Naive B cell (primary cell): ENCODE measurements around the gene WNT9A. TPM values are rescaled to one million over a fixed set of nuclear protein-coding genes. Genes with fewer than 3 reads are reported as not detected.

Experiments used
- ATAC-seq, 2 donors: fragments of 150-1000 bp; cut with Tn5 transposase; 2 replicates each; pipeline ENCODE4 v1.10.0; 2021; ENCODE audit warnings: low read depth in 2 of 2, mild to moderate bottlenecking in 2 of 2, moderate library complexity in 2 of 2
- DNase-seq: peaks from one replicate; pipeline ENCODE4 v3.0.0; 2022
- H3K27ac Mint-ChIP-seq, 6 donors: one replicate each; pipeline ENCODE4 v1.8.0; 2020 to 2022; ENCODE audit warnings: mild to moderate bottlenecking in 6 of 6, mixed read lengths in 6 of 6, moderate library complexity in 5 of 6, inconsistent platforms in 2 of 6
- H3K27me3 Mint-ChIP-seq, 3 donors: one replicate each; pipeline ENCODE4 v1.8.0; 2021 to 2022; ENCODE audit warnings: mixed read lengths in 3 of 3, mild to moderate bottlenecking in 1 of 3
- H3K36me3 Mint-ChIP-seq, 2 donors: one replicate each; pipeline ENCODE4 v1.8.0; 2020 to 2022; ENCODE audit warnings: mixed read lengths in 2 of 2, inconsistent platforms in 1 of 2, mild to moderate bottlenecking in 1 of 2
- H3K4me1 Mint-ChIP-seq, 3 donors: one replicate each; pipeline ENCODE4 v1.8.0; 2020 to 2022; ENCODE audit warnings: mixed read lengths in 3 of 3, inconsistent platforms in 1 of 3, mild to moderate bottlenecking in 1 of 3, moderate library complexity in 1 of 3
- H3K4me3 Mint-ChIP-seq, 8 donors: one replicate each; pipeline ENCODE4 v1.8.0; 2020 to 2022; ENCODE audit warnings: mild to moderate bottlenecking in 8 of 8, mixed read lengths in 8 of 8, moderate library complexity in 8 of 8, inconsistent platforms in 2 of 8
- H3K9me3 Mint-ChIP-seq, 7 donors: one replicate each; pipeline ENCODE4 v1.8.0; 2020 to 2022; ENCODE audit warnings: mixed read lengths in 7 of 7, mild to moderate bottlenecking in 5 of 7, inconsistent platforms in 2 of 7, moderate library complexity in 1 of 7
- polyA plus RNA-seq, 6 donors: library from polyadenylated mRNA; unstranded; fragments of 300-500 nt; fragmentation: Illumina TruSeq; gene quantifications; one replicate each; pipeline ENCODE4 v1.2.3, GENCODE V29; 2021; ENCODE audit warnings: low read depth in 6 of 6

WNT9A gene
- polyA plus RNA-seq, 6 donors from 2014 or later, result not detected

DNA sequence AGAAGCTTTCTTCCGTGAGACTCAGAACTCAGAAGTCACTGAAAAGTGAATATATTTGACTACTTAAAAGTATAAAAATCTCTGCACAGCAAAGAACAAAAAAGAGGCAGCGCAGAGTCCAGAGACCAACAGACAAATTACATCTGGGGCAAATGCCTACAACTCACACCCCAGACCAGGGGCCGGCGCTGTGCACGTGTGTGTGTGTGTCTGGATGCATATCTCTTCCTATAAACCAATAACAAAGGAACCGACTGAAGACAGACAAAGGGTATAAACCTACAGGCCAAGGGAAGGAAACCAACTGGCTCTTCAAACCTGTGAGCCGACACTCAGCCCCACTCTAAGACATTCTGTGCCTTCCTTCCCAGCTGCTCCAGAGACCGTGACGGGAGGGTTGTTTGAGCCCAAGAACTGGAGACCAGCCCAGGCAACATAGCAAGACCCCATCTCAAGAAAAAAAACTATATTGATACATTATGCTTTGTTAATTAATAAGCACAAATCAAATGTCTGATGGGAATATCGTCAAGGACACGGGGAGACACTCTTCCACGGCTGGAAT lies 18.8 kb downstream of the WNT9A start:
- no peak overlapping the region for H3K27ac Mint-ChIP-seq
- ATAC-seq (no peak), DNase-seq (no peak)
- peaks cover 0 to 6% (median 0%) of the 10 kb centered on the region in 3 donors for H3K27me3 Mint-ChIP-seq
- no peak overlapping the region for H3K4me3 Mint-ChIP-seq
- H3K9me3 Mint-ChIP-seq, result peaks cover 0 to 4% (median 0%) of the 10 kb centered on the region in 7 donors
- H3K36me3 Mint-ChIP-seq, result no peaks in the 10 kb centered on the region
- peaks cover 0 to 5% (median 0%) of the 10 kb centered on the region in 3 donors for H3K4me1 Mint-ChIP-seq

DNA sequence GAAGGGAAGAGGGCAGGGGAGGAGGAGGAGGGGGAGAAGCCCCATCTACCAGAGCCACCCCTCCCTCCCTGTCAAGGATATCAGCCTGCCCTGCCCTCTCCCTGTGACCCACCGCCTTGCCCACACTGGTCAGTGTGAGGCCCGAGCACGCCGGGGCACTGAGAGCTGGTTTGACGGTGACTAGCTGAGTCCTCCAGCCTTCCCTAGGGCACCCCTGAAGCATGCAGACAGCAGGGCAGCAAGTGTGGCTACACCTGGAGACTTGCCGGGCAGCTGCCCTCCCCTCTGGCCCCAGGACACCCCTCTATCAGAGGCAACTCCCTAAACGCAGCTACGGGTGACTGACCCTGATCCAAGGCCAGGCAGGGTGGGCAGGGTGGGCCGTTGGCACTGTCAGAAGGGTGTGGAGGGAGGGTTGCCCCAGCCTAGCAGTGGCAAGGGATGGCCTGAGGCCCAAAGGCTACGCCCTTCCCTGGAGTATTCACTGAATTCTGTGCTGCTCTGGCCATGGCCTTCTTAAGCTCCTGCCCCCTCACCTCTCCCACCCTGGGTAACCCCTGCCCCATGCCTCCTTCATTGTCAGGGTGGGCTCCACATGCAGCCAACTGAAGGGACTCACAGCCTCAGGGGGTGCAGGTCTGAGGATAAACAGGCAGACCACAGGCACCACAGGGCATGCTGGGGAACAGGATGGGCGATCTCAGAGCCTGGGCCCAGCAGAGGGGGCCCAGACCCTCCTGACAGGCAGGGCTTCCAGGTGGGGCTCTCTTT lies 19.6 kb downstream of the WNT9A start:
- Mint-ChIP-seq H3K27me3 (peaks cover 0 to 6% (median 0%) of the 10 kb centered on the region in 3 donors), H3K27ac (no peak overlapping the region), H3K4me3 (no peak overlapping the region), H3K4me1 (peaks cover 0 to 5% (median 0%) of the 10 kb centered on the region in 3 donors), H3K36me3 (no peaks in the 10 kb centered on the region), H3K9me3 (peaks cover 0 to 2% (median 0%) of the 10 kb centered on the region in 7 donors)
- no peak for DNase-seq
- ATAC-seq, result no peak

DNA sequence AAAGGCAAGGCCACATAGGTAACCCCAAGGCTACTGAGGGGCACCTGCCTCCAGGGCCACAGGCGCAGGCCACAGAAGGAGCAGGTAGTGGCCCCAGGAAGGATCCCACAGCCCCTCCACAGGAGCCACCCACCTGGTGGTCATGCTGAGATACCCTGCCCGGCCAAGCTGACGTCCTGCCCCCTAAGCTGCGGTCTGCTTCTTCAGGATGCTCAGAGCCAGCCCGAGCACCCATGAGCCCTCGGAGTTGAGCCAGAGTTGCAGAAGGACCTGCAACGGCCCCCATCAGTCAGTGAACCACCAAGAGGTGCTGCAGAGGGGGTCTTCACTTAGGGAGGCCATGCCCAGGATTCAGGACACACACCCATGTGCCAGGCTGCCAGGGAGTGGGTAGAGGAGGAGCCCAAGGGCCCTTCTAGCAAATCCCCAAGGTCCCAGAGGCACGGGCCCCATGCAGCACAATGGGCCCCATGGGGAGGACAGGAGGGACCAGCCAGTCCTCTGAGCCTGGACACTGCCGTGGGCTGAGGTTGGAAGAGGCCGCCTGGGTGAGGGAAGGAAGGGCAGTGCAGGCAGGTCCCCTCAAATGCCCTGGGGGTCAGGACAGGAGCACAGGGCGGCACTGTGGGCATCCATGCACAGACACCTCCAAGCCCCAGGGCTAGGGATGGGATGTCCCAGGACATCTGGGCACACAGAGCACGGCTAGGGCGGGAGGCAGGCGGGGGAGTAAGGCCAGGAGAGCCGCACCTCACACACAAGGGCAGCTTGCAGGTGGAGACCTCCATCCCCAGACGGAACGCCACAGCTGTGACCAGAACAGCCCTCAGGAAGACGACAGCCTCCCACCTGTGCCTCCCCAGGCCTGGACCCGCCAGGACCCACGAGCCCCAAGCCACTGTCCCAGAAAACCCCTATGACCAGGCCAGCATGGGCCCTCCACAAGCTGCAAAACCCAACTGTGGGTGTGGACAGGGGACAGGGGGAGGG lies 20.5 kb downstream of the WNT9A start:
- no peak for DNase-seq
- H3K4me3 Mint-ChIP-seq, result no peak overlapping the region
- H3K4me1 Mint-ChIP-seq, result peaks cover 0 to 5% (median 0%) of the 10 kb centered on the region in 3 donors
- H3K27ac Mint-ChIP-seq, result no peak overlapping the region
- ATAC-seq, result no peak
- H3K9me3 Mint-ChIP-seq, result no peaks in the 10 kb centered on the region
- H3K36me3 Mint-ChIP-seq, result no peaks in the 10 kb centered on the region
- peaks cover 0 to 2% (median 0%) of the 10 kb centered on the region in 3 donors for H3K27me3 Mint-ChIP-seq

DNA sequence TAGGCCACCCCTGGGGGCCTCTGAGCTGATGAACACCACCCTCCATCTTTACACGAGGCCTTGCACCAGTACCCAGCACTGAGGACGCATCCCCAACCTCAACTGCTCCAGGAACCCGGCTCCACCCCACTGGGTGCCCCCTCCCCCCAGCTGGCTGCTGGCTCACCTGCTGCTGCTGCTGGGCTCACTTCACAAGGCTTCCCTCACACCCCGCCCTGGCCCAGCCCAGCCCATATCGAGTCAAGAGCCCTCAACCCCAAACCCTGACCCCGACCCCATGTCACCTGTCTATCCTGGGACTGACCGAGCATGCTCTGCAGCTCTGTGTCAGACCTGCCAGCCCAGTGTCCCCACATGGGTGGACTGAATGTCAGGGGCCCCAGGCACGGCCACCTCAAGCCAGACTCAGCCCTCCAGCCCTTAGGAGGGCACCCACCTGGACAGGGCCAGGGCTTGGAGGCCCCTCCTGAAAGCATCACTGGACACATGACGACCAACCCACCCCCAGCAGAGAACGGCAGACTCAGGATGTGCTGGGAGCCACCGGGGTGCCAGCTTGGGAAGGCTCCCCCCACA lies 21.4 kb downstream of the WNT9A start:
- no peak for ATAC-seq
- no peak overlapping the region for H3K27ac Mint-ChIP-seq
- H3K9me3 Mint-ChIP-seq, result no peaks in the 10 kb centered on the region
- no peaks in the 10 kb centered on the region for H3K27me3 Mint-ChIP-seq
- no peak overlapping the region for H3K4me3 Mint-ChIP-seq
- peaks cover 0 to 5% (median 0%) of the 10 kb centered on the region in 3 donors for H3K4me1 Mint-ChIP-seq
- no peaks in the 10 kb centered on the region for H3K36me3 Mint-ChIP-seq
- no peak for DNase-seq

DNA sequence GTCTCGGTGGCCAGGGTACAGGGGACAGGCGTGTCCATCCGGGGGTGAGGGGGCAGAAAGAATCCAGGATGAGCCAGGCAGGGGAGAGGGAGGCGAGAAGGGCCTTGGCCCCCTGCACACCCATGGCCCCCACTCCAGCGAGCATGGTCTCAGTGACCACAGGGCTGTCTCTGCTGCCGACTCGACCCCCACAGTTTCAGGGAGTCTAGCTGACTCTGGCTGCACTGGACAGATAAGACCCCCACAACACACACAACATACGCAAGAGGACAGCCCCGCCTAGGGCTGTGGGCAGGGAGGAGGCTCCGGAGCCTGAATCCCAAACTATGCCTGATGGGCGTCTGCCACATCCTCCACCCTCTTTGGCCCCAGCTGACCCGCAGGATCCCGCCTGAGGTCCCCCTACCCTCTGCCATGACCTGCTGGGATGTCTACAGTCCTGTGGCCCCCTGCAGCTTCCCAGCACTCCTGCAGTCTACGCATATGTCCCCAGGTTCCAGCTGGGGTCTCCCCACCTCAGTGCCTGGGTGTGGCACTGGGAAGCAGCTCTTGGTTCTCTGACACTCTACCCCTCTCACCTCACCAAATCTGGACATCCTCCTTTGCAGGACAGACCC lies 22.0 kb downstream of the WNT9A start:
- H3K9me3 Mint-ChIP-seq, result no peaks in the 10 kb centered on the region
- no peak overlapping the region for H3K27ac Mint-ChIP-seq
- no peaks in the 10 kb centered on the region for H3K36me3 Mint-ChIP-seq
- DNase-seq (no peak), ATAC-seq (no peak)
- peaks cover 0 to 5% (median 0%) of the 10 kb centered on the region in 3 donors for H3K4me1 Mint-ChIP-seq
- no peak overlapping the region for H3K4me3 Mint-ChIP-seq
- H3K27me3 Mint-ChIP-seq, result no peaks in the 10 kb centered on the region

DNA sequence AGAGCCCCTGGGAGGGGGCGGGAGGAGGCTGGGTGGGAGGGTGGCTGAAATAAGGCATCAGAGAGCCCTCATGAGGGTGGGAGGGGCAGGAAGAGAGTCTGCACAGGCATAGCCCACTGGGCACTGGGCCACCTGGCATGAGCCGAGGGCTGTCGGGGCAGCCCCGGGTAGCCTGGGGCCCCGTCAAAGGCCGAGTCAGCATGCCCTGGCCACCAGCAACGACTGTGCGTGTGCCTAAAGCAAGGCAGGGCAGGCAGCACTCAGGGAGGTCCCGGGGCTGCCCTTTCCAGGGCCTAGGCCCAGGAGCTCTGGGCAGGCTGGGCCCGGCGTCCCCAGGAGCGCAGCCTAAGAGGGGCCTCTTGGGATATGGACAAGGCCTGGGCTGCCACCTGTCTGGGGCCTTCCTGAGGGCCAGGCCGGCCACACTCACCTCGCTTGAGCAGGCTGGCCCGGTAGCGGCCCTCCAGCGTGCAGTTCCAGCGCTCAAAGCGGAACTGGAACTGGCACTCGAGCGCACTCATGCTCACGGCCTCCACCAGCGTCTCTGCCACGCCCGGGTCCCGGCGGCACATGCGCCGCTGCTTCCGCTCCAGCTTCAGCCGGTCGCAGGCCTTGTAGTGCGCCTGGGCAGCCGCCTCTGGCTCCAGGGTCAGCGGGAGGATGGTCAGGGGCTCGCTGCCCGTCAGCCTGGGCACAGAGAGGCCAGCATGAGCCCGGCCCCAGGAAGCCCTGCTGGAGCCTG lies 22.7 kb downstream of the WNT9A start:
- H3K9me3 Mint-ChIP-seq, result no peaks in the 10 kb centered on the region

DNA sequence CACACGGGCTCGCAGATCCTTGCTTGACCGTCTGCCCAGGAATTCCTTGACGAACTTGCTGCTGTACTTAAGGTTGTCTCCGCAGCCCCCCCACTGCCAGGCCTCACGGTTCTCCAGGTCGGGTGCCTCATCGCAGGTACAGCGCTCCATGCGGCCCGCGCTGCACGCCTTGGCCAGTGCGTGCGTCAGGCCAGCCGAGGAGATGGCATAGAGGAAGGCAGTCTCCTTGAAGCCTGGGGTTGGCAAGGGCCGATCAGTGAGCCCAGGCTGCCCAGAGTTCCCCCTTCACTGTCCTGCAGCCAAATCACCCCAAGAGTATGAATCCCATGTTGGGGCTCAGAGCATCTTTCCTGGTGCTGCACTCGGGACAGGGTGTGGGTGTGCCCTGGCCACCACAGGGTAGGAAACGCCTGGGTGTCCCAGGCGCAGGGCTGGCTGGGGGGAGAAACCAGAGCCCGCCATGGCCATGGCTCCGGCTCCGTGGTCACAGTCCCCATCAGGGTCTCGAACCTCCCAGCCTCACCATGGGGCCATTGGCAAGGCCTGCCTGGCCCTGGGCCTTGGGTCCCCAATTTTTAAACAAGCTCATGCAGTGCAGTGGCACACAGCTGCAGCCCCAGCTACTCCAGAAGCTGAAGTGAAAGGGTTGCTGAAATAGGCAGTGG lies 23.4 kb downstream of the WNT9A start:
- no peaks in the 10 kb centered on the region for H3K36me3 Mint-ChIP-seq
- H3K27me3 Mint-ChIP-seq, result no peaks in the 10 kb centered on the region
- H3K4me3 Mint-ChIP-seq, result no peak overlapping the region

More for the DNA sequence above, 22.7 kb downstream of the WNT9A start:
- Mint-ChIP-seq H3K4me1 (peaks cover 0 to 4% (median 0%) of the 10 kb centered on the region in 3 donors), H3K4me3 (no peak overlapping the region), H3K27me3 (no peaks in the 10 kb centered on the region), H3K36me3 (no peaks in the 10 kb centered on the region), H3K27ac (no peak overlapping the region)
- DNase-seq (no peak), ATAC-seq (no peak)

DNA sequence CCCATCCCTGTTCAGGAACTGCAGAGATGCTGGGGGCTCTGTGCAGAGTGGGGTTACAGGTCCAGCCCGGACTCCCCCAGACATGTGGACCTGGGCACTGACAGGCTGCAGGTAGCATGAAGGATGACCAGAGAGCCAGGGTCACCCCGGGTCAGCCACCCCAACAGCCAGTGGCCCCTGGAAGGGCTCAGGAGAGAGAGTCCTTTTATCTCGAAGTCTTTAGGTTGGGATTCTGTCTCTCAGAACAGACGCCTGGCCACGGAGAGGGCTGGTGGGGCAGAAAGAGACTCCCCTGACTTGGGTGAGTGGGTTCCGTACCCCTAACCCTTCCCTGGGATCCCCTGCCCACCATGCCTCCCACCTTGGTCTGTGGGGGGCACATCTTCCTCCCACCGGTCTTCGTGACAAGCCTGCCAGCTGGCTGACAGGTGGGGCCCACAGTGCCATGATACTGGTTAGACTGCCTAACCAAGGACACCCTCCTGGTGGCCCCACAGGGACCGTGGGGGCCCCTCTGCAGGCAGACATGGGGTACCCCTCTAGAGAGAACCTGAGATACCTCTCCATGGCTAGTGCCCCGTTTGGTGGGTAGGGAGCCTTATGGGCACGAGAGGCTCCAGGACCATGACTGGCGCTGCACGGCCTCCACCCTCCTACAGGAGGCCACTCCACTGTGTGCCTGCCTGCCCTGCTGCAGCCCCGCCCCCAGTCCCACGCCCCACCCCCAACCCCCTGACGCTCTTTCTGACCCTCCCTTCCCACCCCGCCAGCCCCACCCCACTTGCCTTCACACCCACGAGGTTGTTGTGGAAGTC lies 24.2 kb downstream of the WNT9A start:
- Mint-ChIP-seq H3K9me3 (no peaks in the 10 kb centered on the region), H3K27me3 (no peaks in the 10 kb centered on the region), H3K4me1 (peaks cover 0 to 2% (median 0%) of the 10 kb centered on the region in 3 donors), H3K4me3 (no peak overlapping the region), H3K27ac (no peak overlapping the region), H3K36me3 (no peaks in the 10 kb centered on the region)
- ATAC-seq, result no peak
- DNase-seq, result no peak

More for the DNA sequence above, 23.4 kb downstream of the WNT9A start:
- Mint-ChIP-seq H3K9me3 (no peaks in the 10 kb centered on the region), H3K27ac (no peak overlapping the region), H3K4me1 (no peaks in the 10 kb centered on the region)
- DNase-seq (no peak), ATAC-seq (no peak)

DNA sequence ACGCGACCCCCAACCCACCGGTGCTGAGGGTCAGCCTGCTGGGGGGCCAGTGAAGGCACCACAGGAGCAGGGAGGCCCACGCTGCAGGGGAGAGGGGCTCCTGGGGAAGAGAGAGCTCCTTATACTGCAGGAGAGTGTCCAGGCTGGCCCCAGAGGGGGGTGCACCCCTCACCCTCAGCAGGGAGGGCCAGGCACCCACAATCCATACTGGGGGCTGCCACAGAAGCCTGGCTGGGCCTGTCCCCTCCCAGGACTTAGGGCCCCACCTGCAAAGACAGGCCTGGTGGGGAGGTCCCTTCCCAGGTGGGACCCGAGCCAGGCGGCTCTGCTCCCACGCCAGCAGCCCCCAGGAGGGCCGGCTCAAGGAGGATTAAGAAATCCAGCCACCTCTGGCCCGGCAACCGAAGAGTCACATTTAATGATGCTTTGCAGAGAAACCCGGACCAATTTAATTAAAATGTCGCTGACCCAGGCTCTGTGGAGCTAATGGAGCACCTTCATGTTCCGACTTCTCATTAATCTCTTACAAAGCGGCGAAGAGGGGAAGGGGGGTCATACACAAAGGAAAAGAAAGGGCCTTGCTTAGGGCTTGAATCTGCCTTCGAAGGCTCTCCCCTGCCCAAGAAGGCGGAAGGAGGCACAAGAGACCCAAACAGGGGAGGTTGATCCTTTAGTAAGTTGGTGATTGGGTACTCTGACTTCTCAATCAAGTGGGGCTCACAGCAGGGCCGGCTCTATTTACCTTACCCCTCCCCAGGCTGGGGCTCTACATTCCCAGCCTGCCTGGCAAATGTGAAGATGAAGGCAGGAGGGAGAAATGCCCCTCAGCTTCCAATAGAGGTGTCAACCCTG lies 25.0 kb downstream of the WNT9A start:
- ATAC-seq (no peak), DNase-seq (no peak)
- Mint-ChIP-seq H3K4me3 (no peak overlapping the region), H3K9me3 (no peaks in the 10 kb centered on the region), H3K4me1 (peaks cover 0 to 3% (median 2%) of the 10 kb centered on the region in 3 donors), H3K27me3 (no peaks in the 10 kb centered on the region), H3K36me3 (no peaks in the 10 kb centered on the region), H3K27ac (no peak overlapping the region)

DNA sequence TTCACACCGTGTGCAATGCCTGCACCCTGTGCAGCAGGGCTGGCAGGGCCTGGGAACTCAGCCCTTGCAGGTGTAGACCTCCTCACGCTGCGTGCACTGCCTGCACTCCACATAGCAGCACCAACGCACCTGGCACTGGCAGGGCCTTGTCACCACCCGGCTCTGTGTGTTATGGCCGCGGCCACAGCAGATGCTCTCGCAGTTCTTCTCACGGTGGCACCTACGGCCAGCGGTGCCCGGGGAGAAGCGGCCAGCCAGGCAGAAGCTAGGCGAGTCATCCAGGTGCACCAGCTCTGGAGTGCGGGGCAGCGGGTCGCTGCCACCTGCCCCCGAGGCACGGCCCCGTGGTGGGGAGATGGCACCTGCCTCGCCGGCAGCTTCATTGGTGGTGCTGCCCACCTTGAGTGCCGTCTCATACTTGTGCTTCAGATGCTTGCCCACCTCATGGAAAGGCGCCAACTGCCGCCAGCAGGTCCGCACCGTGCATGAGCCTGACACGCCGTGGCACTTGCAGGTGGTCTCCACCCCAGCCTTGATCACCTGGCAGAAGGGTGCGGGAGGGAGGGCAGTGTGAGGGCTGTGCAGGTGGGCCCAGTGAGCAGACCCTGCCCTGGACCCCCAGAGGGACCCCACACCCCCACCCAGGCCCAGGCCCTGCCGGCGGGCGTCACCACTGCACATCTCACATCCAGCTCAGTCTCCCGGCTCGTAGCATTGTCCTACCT lies 26.1 kb downstream of the WNT9A start:
- no peak overlapping the region for H3K27ac Mint-ChIP-seq
- DNase-seq (no peak), ATAC-seq (no peak)
- no peaks in the 10 kb centered on the region for H3K27me3 Mint-ChIP-seq
- H3K4me3 Mint-ChIP-seq, result no peak overlapping the region
- H3K9me3 Mint-ChIP-seq, result no peaks in the 10 kb centered on the region
- H3K36me3 Mint-ChIP-seq, result no peaks in the 10 kb centered on the region
- H3K4me1 Mint-ChIP-seq, result peaks cover 0 to 3% (median 2%) of the 10 kb centered on the region in 3 donors
